Stomach smooth muscle (tissue), 2 donors: ENCODE results near the gene DCXR.

ENCODE experiments used
- H3K27ac ChIP-seq: one replicate; pipeline ENCODE4 v1.7.0; 2013; ENCODE audit warnings: mild to moderate bottlenecking, low read length, inconsistent platforms
- H3K27me3 ChIP-seq, 2 donors: one replicate each; pipeline ENCODE4 v1.7.0; 2013; ENCODE audit warnings: low read length in 2 of 2; ENCODE audit not compliant: insufficient read depth in 2 of 2, control insufficient read depth in 1 of 2
- H3K36me3 ChIP-seq, 2 donors: one replicate each; pipeline ENCODE4 v1.7.0; 2013; ENCODE audit warnings: low read length in 2 of 2; ENCODE audit not compliant: control insufficient read depth in 2 of 2, insufficient read depth in 2 of 2
- H3K4me1 ChIP-seq: one replicate; pipeline ENCODE4 v1.7.0; 2013; ENCODE audit warnings: low read length; ENCODE audit not compliant: control insufficient read depth, insufficient read depth
- H3K4me3 ChIP-seq, 2 donors: one replicate each; pipeline ENCODE4 v1.7.0; 2013; ENCODE audit warnings: low read length in 2 of 2
- H3K9ac ChIP-seq, 2 donors: one replicate each; pipeline ENCODE4 v1.7.0; 2013; ENCODE audit warnings: low read length in 2 of 2, mild to moderate bottlenecking in 1 of 2
- H3K9me3 ChIP-seq, 2 donors: one replicate each; pipeline ENCODE4 v1.7.0; 2013; ENCODE audit warnings: low read length in 2 of 2; ENCODE audit not compliant: control insufficient read depth in 2 of 2
- donor health status: healthy.
- donor health status: Pancreatic carcinoma.

DCXR gene

DNA sequence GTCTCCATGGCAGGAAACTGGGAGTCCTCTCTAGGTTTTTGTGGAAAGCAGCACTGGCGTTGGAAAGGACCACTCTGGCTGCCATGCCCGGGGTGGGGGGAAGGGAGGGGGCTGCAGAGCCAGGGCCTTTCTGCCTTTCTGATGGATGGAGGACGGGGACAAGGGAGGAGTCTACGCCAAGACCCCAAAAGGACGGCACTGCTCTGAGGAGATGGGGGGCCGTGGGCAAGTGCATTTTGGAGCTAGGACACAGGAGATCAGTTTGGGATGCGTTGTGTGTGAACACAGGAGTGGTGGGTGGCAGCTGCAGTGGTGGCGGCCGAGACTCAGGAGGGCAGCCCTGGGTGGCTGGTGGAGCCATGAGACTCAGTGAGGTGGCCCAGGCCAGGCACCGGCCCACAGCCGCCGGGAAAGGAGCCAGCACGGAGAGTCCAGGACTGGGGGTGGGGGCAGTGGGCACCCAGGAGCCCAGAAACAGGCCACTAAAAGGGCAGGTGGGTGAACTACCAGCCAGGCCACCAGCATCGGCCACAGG, 16.9 kb downstream of the DCXR start:
- peaks cover 3 to 5% of the 10 kb centered on the region in 2 donors for H3K36me3 ChIP-seq
- no peak overlapping the region for H3K9ac ChIP-seq
- H3K27ac ChIP-seq, result no peak overlapping the region
- peaks cover 37% of the 10 kb centered on the region for H3K4me1 ChIP-seq
- no peaks in the 10 kb centered on the region for H3K9me3 ChIP-seq
- H3K27me3 ChIP-seq, result no peaks in the 10 kb centered on the region
- no peak overlapping the region for H3K4me3 ChIP-seq

- no peak overlapping the region for H3K4me3 ChIP-seq
- H3K36me3 ChIP-seq, result peaks cover 3 to 5% of the 10 kb centered on the region in 2 donors
- no peak overlapping the region for H3K27ac ChIP-seq
- no peak overlapping the region for H3K9ac ChIP-seq
- peaks cover 35% of the 10 kb centered on the region for H3K4me1 ChIP-seq
- no peaks in the 10 kb centered on the region for H3K9me3 ChIP-seq
- H3K27me3 ChIP-seq, result no peaks in the 10 kb centered on the region
These were observed 17.6 kb downstream of the DCXR start for GRCh38 chr17:82019690-82020571.

- Histone ChIP-seq H3K27me3 (no peaks in the 10 kb centered on the region), H3K27ac (no peak overlapping the region), H3K4me1 (peaks cover 29% of the 10 kb centered on the region), H3K9ac (no peak overlapping the region), H3K4me3 (no peak overlapping the region), H3K9me3 (no peaks in the 10 kb centered on the region), H3K36me3 (peaks cover 3 to 5% of the 10 kb centered on the region in 2 donors)
These were observed 18.4 kb downstream of the DCXR start for GRCh38 chr17:82018989-82019689.

GRCh38 chr17:82018152-82018988, 19.1 kb downstream of the DCXR start:
- Histone ChIP-seq H3K4me1 (peaks cover 24% of the 10 kb centered on the region), H3K4me3 (no peak overlapping the region), H3K27ac (no peak overlapping the region), H3K36me3 (peaks cover 3 to 5% of the 10 kb centered on the region in 2 donors), H3K27me3 (no peaks in the 10 kb centered on the region), H3K9me3 (no peaks in the 10 kb centered on the region), H3K9ac (no peak overlapping the region)

DNA sequence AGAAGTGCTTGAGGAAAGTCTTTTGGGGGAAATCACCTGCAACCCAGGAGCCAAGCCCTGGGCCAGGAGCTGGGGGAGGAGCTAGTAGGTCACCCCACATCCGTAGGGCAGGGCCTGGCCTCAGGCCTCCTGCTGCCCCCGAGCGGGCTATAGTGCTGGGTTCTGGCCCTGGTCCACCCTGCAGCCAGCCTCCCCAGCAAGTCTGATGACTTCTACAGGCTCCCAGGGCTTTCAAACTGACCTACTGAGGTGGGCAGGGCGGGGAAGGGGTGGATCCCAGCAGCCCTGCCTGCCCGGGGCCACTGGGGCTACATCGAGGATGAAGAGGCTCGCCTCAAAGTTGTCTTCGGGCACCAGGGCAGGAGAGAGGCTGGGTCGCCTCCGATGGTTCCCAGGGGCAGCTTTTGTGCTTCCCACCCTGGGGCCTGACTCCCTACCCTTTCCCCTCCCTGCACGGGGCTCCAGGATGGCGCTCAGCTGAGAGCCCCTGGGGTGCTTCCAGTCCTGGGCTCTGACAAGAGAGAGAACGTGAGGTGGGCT, 19.8 kb downstream of the DCXR start:
- peaks cover 30% of the 10 kb centered on the region for H3K4me1 ChIP-seq
- peaks cover 3 to 5% of the 10 kb centered on the region in 2 donors for H3K36me3 ChIP-seq
- H3K9ac ChIP-seq, result no peak overlapping the region
- H3K9me3 ChIP-seq, result no peaks in the 10 kb centered on the region
- no peaks in the 10 kb centered on the region for H3K27me3 ChIP-seq
- no peak overlapping the region for H3K27ac ChIP-seq
- no peak overlapping the region for H3K4me3 ChIP-seq

- Histone ChIP-seq H3K9ac (no peak overlapping the region), H3K9me3 (no peaks in the 10 kb centered on the region), H3K27ac (no peak overlapping the region), H3K27me3 (no peaks in the 10 kb centered on the region), H3K4me3 (no peak overlapping the region), H3K36me3 (peaks cover 3 to 5% of the 10 kb centered on the region in 2 donors), H3K4me1 (peaks cover 27% of the 10 kb centered on the region)
These were observed 20.5 kb downstream of the DCXR start for GRCh38 chr17:82016875-82017459.

DNA sequence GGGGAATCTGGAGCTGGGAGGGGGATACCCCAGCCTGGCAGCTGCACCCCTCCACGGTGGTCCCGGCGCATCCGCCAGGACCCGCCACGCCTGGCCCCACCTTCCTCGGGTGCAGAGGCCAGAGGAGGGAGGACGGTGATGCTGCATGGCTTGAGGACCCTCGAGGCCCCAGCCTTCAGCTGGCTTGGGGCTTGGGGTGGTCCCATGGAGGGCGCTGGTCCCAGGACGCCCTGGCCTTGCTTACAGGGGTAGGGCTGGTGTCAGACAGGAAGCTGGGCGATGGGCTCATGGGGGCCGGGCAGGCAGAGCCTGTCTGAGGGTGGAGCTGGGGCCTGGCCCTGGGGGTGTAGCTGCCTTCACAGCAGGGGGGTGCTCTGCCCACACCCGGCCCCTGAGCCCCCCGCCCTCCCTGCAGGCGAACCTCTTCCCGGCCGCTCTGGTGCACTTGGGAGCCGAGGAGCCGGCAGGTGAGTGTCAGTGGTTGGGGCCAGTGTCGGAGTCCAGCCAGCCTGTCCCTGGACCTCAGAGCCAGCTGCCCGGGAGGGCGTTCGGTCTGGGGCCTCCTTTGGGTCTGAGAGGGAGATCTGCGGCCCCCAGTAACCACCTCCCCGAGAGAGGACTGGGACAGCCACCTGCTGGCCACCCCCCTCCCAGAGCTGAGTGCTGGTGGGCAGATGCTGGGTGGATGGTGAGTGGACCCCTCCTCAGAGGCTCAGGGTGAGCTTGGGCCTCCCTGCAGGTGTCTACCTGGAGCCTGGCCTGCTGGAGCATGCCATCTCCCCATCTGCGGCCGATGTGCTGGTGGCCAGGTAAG, 21.2 kb downstream of the DCXR start:
- Histone ChIP-seq H3K4me3 (no peak overlapping the region), H3K27ac (no peak overlapping the region)

DNA sequence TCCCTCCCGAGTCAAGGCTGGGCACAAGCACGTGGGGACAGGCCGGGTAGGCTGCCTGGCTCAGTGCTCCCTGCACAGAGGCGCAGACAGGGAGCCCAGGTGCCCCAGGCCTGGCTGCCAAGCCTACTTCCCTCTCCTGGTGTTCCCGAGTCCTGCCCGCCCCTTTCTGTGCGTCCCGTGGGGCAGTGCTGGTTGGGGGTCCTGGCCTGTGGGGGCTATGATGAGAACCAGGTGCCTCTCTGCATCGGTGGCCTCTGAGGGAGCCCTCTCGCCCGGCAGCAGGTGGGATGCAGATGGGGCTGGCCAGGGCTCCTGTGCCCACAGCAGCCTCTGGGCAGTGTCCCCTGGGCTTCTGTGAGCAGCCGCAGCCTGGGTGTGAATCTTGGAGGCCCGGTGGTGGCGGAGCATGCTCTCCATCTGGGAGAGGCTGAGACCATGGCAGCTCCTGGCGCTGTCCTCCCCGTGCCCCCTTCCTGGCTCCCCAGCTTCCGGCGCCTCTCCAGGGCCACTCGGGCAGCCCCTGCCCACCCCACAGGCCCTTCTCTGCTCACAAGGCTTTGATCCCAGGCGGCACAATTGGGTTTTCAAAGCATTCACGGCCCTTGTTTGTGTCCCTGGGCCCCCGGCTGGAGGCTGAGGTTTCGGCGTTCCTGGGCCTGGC, 22.1 kb downstream of the DCXR start:
- Histone ChIP-seq H3K27me3 (no peaks in the 10 kb centered on the region), H3K4me3 (no peak overlapping the region), H3K36me3 (peaks cover 3 to 5% of the 10 kb centered on the region in 2 donors), H3K27ac (no peak overlapping the region), H3K9ac (no peak overlapping the region), H3K4me1 (peaks cover 14% of the 10 kb centered on the region), H3K9me3 (no peaks in the 10 kb centered on the region)

More for the DNA sequence above, 21.2 kb downstream of the DCXR start:
- Histone ChIP-seq H3K4me1 (peaks cover 20% of the 10 kb centered on the region), H3K36me3 (peaks cover 3 to 5% of the 10 kb centered on the region in 2 donors), H3K9ac (no peak overlapping the region), H3K27me3 (no peaks in the 10 kb centered on the region), H3K9me3 (no peaks in the 10 kb centered on the region)

DNA sequence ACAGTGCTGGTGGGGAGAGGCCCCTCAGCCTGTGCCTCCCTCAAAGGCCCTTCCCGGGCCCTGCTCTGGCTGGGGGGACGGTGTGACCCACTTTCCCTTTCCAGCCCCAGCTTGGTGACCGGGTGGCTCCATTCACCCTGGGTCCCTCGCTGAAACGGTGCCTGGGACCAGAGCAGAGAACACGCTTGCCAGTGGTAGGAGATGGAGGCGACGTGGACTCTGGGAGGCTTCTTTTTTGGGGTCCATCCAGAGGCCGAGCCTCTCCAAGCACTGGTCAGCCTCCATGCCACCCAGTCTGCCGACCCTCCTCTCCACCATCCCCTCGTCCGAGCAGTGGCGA, 22.6 kb downstream of the DCXR start:
- H3K27me3 ChIP-seq, result no peaks in the 10 kb centered on the region
- H3K9me3 ChIP-seq, result no peaks in the 10 kb centered on the region
- H3K9ac ChIP-seq, result no peak overlapping the region
- no peak overlapping the region for H3K4me3 ChIP-seq
- no peak overlapping the region for H3K27ac ChIP-seq
- H3K36me3 ChIP-seq, result peaks cover 3 to 5% of the 10 kb centered on the region in 2 donors
- H3K4me1 ChIP-seq, result peaks cover 14% of the 10 kb centered on the region
